Stimulated activated CD8-positive, alpha-beta memory T cell treated with anti-CD3 and anti-CD28 coated beads, Interleukin-15, amount 100 ng/mL, for 24 hours (primary cell): Measurements from ENCODE around the gene FSTL5.

Source experiments
- DNase-seq: peaks from one replicate; pipeline ENCODE4 v3.0.0-alpha.2; 2020; ENCODE audit warnings: low read depth

FSTL5 gene

GRCh38 chr4:161577579-161578301 lies 586.1 kb downstream of the FSTL5 start:
- DNase-seq: no peak

GRCh38 chr4:161573836-161574235 lies 590.0 kb downstream of the FSTL5 start:
- no peak for DNase-seq

- DNase-seq: no peak
Measured at GRCh38 chr4:161564230-161564834, 599.5 kb downstream of the FSTL5 start.

DNA sequence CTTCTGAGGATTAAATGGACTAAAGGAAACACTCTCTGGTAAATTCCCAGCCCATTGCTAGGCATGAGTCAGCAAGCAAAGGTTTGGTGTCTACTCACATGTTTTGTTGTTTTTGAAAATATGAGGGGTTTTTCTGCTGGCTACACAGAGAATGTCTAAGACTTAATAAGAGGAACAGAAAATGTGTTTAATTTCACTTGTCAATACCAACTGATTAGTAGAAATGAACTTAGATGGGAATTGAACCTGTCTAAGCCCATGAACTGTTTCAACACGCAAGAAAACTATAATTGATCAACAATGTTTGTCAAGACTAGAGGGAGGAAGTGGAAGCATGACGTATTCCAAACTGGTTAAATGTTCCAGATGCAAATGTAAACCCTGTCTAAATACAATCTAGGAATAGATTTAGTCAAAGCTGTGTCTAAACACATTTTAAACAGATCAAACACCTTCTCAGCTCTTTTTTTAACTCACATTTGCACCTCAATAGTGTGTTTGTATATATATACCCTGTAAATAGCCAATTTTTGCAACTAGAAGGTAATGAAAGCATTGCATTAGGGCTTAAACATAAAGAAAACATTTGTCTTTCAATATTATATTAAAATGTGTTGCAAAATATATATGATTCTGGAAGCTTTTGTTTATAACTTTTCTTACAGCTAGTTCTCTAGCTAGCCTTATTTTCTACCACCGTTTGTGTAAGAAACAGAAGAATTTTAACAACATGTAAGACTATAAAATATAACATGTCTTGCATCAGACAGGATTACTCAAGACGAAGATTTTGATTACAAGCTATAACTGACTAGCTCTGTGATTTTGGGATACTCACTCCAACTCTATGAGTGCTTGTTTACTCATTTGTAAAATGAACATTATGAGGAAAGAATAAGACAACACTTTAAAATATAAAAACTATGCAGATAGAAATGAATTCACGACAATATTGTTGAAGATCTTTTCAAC lies 607.8 kb downstream of the FSTL5 start:
- no peak for DNase-seq

GRCh38 chr4:161554372-161554990 lies 609.3 kb downstream of the FSTL5 start:
- DNase-seq: no peak

GRCh38 chr4:161546902-161547301 lies 616.9 kb downstream of the FSTL5 start:
- DNase-seq: no peak

GRCh38 chr4:161540265-161540664 lies 623.5 kb downstream of the FSTL5 start:
- no peak for DNase-seq

GRCh38 chr4:161538941-161539340 lies 624.9 kb downstream of the FSTL5 start:
- DNase-seq: no peak

- no peak for DNase-seq
Measured at GRCh38 chr4:161530710-161531109, 633.1 kb downstream of the FSTL5 start.

- no peak for DNase-seq
Measured at GRCh38 chr4:161525121-161525520, 638.7 kb downstream of the FSTL5 start.

GRCh38 chr4:161522031-161522430 lies 641.8 kb downstream of the FSTL5 start:
- no peak for DNase-seq

DNA sequence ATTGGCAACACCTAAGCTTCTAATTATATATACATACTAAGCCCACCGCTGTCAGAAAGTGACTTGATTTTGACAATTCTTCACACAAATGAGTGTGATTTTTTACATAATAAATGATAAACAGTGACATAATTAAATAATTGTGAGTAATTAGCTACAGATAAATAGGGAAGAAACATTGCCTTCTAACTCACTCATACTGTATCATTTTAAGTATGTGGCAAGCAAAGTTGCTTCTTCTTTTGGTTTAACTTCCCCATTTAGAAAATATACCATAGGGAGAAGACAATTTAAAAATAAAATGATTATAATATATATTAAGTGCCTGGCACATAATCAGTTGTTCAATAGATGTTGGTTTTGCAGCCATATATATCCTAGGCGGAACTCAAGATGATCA lies 644.2 kb downstream of the FSTL5 start:
- DNase-seq: no peak

DNA sequence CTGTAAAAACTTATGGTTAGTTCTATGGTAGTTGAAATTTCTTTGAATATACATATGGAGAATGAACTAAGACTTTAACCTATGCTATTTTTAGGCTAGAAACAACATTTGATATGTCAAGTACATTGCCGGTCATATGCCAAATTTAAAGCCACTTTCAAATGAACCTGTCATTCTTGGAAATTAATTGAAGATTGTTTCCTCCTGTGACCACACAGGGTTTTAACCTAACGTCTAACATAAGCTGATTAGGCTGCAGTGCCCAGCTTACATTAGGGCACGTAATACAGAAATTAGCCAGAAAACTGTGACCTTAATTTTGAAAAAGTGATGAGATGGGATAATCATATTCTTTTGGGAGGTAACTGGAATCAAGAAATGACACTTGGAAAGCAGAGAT lies 645.9 kb downstream of the FSTL5 start:
- DNase-seq: no peak

- no peak for DNase-seq
Measured at GRCh38 chr4:161505141-161505540, 658.7 kb downstream of the FSTL5 start.

GRCh38 chr4:161498155-161498554 lies 665.6 kb downstream of the FSTL5 start:
- no peak for DNase-seq

DNA sequence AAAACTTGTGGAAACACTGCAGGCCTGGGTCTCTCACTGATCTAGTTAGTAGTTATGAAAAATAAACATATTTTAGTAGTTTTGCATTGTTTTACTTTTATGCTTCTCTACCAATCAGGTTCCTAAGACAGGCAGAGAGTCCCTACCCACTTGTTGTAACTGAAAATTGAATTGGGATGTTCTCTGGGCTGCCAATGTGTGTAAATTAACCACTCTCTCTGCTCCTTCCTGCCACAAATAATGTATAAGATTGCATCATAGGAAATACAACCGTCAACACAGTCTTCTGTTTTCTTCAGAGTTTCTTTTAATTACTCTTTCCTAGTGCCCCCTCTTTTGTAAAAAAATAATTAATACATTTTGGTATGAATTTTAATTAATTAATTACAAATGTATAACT lies 677.3 kb downstream of the FSTL5 start:
- DNase-seq: no peak

DNA sequence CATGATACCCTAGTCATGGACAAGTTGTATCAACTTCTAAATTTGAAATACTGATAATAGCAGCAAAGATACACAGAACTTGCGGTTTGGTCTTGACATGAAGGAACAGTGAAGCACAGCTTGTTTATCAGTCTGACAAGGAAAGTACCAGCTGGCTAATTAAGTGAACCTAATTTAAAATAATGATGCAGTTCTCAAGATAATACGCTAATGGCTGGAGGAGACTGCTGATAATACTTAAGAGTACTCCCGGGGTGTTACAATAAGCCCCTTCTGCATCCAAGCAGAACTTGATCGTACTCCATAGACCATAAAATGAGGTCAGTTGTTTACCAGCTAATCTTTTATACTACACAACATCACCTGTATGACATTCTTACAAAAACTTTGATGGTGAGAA lies 697.5 kb downstream of the FSTL5 start:
- DNase-seq: no peak

GRCh38 chr4:161463436-161463835 lies 700.4 kb downstream of the FSTL5 start:
- no peak for DNase-seq

- DNase-seq: no peak
Measured at GRCh38 chr4:161457906-161458305, 705.9 kb downstream of the FSTL5 start.

DNA sequence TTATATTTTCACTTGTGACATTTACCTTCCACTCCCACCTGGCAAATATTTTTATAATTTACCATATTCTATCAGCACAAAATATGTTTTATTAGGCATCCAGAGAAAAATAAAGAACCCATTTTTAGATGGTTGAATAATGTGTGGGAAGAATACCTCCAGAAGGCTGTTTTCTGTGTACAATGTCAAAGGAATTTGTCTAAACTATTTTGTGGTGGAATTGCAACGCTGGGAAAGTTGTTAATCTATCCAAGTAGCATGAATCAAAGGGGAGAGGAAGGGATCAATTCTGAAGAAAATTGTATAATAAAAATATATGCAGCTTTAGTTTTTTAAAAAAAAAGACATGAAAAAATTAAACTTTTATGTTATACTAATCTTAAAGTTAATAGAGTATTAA lies 706.5 kb downstream of the FSTL5 start:
- DNase-seq: no peak

DNA sequence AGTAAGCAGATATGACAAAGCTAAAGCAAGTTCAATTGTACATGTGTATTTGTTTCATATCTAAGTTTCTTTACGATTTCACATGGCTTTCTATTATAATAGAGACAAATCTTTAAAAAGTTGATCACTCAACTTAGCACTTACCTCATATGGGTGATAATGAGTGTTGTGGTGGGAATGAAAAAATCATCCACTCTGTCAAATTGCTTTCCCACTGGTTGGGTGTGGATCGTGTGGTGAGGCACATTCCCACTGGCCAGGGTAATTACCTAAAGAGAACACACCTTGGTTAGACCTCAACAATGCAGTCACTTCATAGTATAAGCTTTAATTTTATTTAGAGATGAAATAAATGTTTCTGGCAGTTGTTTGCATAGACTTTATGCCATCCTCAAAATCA lies 708.9 kb downstream of the FSTL5 start:
- DNase-seq: no peak

GRCh38 chr4:161448550-161449180 lies 715.1 kb downstream of the FSTL5 start:
- DNase-seq: no peak
